ENCODE data around the gene ADORA2A.

Gene ADORA2A

GRCh38 chr22:24394254-24394653 lies 33.1 kb upstream of the ADORA2A start:
- TF ChIP-seq CTCF (conservative IDR thresholded peaks at IDR 0.05) = no peak
- no peak overlapping the region for H3K27ac ChIP-seq

DNA sequence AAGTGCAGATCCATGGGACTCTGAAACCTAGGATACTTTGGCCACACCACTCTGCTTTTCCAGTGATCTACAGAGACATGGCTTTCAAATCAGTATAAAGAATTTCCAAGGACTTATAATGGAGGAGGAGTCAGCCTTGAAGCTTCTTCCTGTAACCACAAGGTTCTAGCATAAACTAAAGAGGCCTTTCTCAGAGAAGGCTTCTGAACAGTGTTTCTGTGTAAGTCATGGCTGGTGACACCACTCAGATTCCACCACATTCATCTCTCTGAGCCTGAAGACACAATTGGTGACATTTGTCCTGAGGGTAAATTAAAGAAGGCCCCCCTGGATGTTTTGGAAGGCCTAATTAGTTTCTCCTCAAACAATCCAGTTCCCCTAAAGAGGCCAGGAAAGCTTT lies 29.0 kb upstream of the ADORA2A start:
- H3K27ac ChIP-seq = no peak overlapping the region
- no peak for TF ChIP-seq CTCF (conservative IDR thresholded peaks at IDR 0.05)

- H3K27ac ChIP-seq = no peak overlapping the region
- no peak for TF ChIP-seq CTCF (conservative IDR thresholded peaks at IDR 0.05)
Measured at GRCh38 chr22:24400034-24400725, 27.2 kb upstream of the ADORA2A start.

DNA sequence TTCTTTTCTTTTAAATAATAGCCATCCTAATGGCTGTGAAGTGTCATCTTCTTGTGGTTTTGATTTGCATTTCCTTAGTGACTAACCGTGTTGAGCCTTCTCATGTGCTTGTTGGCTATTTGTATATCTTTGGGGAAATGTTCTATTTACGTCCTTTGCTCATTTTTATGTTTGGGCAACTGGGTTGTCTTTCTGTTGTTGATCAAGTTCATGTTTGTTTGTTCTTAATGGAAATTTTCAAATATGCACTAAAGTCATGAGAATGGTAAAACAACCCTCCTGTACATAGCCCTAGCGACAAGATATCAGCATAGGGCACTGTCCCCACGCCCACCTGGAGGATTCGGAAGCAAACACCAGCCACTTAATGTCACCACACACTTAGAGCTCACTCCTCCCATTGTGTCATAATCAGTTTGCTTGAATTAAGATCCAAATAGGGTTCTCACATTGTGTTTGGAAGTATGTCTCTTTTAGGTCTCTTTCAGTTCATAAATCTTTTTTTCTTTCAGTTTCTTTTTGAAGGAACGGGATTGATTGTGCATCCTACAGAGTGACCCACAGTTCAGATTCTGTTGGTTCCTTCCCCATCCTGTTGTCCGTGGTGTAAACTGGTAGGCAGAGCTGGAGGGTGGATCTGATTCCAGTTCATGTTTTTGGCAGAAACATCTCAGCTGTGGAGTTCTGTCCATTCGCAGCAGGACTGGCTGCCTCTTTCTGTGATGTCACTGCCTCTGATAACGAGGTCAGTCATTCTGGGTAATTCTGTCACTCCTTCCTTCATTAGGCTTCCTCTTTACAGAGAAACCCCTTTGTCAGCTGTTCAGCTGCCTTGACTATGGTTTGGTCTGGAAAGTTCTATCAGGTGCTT lies 26.4 kb upstream of the ADORA2A start:
- TF ChIP-seq CTCF (conservative IDR thresholded peaks at IDR 0.05) = no peak
- no peak overlapping the region for H3K27ac ChIP-seq

DNA sequence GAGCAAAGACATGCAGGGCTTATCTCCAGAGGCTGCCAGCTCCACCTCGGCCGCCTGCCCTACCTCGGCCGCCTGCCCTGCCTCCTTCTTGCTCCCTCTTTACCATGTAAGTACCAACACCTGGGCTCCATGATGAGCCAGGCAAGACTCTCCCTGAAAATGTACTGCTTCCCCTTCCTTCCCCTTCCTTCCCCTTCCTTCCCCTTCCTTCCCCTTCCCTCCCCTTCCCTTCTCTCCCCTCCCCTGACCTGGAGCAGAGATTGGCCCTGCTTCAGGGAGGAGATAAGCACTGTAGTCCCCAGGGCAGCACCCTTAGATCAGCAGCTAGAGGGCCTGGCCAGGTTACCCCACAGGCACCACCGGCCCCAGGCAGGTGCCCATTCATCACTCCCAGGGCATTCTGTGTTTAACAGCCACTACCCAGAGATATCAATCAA lies 25.4 kb upstream of the ADORA2A start:
- TF ChIP-seq CTCF (conservative IDR thresholded peaks at IDR 0.05) = no peak
- H3K27ac ChIP-seq = peak overlapping the region; percentile 76

DNA sequence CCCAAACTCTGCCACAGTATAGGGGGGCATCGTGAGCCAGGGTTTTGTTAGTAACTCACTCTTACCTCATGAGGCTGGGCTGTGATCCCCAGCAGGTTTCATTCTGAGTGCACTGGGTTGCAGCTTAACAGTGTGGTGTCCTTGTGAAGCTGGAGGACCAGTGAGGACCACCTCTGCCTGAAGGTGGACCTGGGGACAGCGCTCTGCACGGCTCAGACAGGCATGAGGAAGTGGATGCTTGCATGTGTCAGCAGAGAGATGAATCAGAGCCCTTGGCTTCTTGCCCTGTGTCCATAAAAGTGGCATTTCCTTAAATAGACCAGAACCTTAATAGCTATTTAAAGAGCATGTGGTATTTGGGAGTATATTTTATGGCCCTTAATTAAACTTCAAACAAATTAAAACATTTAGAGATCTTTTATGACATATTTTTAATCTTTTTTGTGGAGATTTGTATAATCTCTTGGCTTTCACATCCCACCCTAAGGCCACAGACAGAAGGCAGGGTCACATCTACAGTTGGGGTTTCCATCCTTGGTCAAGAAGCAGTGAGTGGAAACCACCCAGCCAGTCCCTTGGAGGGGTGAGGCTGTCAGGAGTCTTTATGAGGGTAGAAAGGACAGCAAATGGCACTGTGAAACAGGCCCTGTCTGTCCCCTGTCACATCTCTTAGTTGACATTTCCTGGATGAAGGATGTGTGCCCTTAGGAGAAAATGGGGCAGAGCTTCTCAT lies 24.8 kb upstream of the ADORA2A start:
- peak overlapping the region; percentile 76 for H3K27ac ChIP-seq
- no peak for TF ChIP-seq CTCF (conservative IDR thresholded peaks at IDR 0.05)

DNA sequence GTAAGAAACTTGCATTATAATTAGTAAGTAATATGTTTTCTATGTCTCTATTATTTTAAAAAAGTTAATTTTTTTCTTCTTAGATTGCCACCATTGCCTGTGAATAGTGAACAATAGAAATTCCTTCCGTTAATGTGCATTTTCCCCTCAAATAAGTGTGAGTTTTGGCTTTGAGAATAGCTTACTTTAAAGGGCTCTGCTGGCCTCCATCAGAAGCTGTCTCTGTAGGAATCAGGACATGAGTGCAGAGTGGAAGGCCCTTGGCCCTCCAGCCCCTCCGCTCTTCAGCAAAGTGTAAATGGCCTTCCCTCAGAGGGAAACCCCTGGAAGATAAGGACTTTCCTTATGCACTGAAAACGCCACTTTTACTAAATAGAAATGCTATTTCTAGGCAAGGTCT lies 24.1 kb upstream of the ADORA2A start:
- H3K27ac ChIP-seq = peak overlapping the region; percentile 76
- no peak for TF ChIP-seq CTCF (conservative IDR thresholded peaks at IDR 0.05)

Measured in VCaP (cell line).